GM18909 (cell line): Measurements from ENCODE around the gene GSTA1.
"Not testable (repeated sequence)": the region's sequence is repeated elsewhere in the genome, so short reads cannot be mapped to it uniquely, and the experiment has no call there.

Source experiments
- ATAC-seq: cut with Tn5 transposase; IDR thresholded peaks from one replicate; pipeline ENCODE4 v1.9.1; 2021; ENCODE audit warnings: mild to moderate bottlenecking; ENCODE audit not compliant: unreplicated experiment, poor library complexity

Gene GSTA1

DNA sequence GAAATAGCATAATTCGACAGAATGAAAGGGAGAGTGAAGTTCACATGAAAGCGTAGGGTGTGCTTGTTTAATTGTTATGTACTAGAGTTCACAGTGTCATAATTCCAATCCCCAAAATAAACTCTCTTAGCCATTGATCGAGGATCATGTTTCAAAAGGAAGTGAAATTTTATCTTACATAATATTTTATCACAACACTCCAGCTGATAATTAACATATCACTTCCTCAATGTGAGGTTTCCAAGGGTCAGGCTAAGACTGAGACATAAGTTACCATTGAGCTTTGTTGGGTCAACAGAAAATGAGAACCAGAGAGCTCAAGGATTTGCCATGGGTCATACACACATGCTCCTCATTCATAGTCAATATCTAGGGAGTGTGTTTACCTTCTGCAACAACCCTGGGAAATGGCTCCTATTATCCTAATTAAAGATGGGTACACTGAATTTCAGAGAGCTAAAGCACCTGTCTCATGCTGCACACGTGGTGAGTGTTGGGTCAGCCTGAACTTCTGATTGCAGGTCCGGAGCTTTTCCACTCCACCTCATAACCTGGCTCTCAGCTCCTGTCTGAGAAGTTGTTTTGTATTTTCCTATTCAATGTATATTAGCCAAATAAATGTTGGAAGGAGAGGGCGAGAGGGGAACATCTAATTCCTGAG lies 43.4 kb downstream of the GSTA1 start:
- no peak for ATAC-seq

DNA sequence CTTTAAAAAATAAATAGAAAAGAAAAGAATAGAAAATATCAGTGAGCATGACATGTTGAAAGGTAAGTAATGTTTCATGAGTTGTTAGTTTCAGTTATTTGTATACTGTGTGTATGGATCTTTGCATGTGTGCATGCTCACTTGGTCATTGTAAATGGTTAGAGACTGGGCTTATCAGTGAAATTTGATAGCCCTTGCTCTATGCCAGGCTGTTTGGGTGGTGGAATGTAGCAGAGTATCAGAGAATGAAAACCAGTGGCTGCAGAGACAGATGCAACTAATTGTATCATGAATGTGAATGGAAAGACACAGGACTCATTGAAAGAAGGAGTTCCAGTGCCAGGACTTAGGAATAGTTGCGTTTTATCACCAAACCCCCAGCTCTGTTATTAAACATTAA lies 44.5 kb downstream of the GSTA1 start:
- no peak for ATAC-seq

DNA sequence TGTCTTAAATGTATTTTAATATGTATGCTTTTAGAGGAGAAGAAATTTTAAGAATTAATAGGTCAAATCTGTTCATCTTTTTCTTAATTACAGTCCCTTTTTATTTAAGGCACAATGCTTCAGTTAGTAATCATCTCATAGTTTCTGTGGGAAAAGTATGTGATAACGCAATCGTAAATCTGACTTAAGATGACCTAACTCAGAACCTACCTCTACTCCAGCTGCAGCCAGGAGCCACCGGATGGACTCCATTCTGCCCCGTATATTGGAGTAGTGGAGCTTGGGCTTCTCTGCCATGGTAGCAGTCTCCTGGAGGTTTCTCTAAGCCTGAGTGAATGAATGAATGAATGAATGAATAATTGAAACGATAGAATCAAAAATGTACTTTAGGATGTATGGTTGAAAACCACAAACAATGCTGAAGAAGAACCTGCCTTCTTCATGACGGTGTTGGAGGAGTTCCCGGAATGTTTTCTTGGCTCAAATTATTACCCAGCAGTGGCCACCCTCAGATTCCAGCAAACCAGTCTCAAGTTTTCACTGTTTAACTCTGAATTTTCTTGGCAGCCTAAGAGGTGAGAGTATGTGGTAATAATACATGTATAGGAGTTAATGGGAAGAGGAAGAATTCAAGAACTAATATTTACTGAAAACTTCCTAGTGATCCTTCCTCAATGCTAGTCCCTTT lies 45.8 kb downstream of the GSTA1 start:
- not testable (repeated sequence) for ATAC-seq

DNA sequence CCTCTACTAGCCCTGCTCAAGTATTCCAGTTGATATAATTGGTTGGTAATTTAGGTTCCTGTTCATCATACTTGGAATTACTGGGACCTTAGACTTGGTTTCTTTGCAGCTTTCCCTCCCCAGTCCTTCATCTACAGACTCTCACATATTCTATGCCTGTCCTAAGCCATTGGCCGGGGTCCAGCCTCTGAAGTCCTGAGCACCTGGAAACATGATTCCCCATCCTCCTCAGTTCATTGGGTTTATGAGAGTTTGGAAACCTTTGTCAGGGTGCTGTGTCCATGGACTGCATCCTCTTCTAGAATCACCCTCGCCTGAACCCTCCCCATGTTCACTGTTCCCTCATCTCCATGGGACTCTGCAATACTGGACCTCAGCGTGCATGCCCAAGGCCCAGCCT lies 49.2 kb downstream of the GSTA1 start:
- no peak for ATAC-seq

DNA sequence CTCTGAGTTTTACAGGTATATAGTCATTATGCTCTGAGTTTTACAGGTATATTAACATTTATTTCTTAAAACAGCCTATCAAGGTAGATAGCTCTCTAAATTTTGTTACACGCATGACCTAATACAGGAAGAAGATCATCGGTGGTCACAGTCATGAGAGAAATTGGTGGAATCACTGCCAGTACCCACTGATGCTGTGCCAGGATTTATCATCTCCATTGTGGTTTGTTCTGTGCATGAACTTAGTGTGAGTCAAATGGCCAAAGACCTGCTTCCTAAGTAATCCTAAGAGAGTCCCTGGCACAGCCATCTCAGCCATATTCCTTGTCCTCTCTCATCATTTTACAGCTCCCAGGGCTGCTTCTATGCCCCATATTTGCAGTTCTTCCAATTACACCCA lies 50.5 kb downstream of the GSTA1 start:
- not testable (repeated sequence) for ATAC-seq

DNA sequence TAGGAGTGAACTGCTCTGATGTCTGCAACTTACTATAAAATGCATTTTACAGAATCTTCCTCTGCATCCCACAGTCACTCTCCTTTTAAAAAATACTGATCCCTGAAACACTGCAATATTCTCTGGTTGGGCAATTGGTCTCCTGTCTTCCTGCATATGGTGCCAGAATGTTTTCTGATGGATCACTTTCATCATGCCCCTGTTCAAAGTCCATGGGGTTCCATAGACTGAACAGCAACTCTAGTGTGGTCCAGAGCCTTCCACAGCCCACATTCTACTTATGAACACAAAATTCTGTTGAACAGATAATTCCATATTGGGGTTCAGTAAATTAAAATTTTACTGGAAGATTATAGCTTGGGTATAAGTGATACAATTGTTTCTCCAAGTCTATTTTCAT lies 51.3 kb downstream of the GSTA1 start:
- ATAC-seq, result no peak

DNA sequence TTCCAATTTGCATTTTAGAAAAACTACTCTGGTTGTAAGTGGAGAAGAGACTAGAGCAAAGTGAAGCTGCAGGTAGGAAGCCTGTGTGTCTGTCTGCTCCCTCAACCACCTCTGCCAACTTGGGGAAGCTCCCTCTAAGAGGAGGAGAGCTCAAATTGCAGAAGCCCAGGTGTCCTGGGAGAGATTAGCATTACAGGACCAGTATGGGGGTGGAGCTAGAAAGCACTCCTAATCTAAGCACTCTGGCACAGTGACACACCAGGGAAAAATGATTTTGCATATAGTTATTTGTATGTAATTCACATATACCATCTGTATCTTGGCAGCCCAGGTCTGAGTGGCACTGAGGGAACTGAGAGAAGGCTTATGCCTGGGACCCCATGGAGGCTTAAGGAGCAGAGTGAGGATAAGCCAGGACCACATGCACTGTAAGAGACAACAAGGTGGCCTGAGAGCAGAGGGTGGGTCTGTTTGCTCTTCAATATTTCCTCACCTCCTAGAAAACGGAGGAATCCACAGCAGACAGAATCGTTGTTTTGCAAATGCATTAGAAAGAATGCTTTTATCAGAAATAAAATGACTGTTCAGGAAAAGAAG lies 54.0 kb downstream of the GSTA1 start:
- no peak for ATAC-seq

DNA sequence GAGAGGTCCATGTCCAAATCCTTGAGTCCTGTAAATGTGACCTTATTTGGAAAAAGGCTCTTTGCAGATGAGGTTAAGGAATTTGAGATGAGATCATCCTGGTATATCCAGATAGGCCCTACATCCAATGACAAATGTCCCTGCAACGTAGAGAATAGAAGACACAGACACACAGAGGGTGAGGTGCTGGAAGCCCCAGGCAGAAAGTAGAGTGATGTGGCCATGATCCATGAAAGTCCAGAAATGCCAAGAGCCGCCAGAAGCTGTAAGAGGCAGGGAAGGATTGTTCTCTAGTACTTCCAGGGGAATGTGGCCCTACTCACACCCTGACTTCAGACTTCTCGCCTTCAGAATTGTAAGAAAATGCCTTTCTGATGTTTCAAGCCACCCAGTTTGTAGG lies 56.3 kb downstream of the GSTA1 start:
- ATAC-seq, result not testable (repeated sequence)

DNA sequence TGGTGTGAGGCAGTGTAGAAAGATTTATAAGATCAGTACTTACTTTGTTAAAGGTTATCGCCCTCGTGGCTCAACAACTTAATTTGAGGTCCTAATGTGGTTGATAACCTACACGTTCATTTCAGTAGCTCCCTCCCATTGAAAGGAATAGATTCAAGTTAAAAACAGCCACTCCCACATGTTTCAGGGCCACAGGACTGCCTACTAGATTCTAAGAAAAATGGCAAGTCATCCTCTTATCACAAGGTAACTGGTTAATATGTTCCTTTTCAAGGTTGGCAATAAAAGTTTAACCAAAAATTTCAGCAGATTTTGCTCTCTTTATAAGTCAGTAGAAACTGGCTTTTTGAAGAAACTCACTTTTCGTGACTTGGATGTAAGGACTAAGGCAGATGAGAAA lies 57.4 kb downstream of the GSTA1 start:
- no peak for ATAC-seq

DNA sequence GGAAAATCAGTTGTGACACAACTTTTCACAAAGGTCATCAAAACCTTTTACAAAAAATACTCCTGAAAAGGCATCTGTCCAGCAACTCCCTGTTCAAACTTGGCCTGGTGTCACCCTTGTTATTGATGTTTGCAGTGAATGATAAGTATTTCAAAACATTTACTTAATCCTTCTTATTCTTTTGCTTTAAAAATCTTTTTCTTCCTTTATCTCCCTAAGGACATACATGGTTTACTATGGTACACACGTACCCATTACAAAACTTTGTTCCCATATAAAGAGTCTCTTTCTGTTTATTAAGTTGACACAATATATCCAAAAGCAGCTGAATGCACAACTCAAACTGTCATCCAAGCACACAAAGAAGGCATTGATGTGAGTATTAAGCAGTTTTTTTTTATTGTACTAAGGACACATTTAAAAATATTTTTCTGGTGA lies 57.8 kb downstream of the GSTA1 start:
- ATAC-seq, result no peak

DNA sequence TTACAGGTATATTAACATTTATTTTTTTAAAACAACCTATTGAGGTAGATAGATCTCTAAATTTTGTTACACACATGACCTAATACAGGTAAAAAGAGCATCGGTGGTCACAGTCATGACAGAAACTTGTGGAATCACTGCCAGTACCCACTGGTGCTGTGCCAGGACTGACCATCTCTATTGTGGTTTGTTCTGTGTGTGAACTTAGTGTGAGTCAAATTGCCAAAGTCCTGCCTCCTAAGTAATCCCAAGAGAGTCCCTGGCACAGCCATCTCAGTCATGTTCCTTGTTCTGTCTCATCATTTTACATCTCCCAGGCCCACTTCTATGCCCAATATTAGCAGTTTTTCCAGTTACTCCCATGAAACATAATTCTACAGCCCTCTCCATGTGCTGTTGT lies 61.7 kb downstream of the GSTA1 start:
- ATAC-seq, result no peak
